Activated T-cell treated with anti-CD3 and anti-CD28 coated beads, Interleukin-2, amount 50 U/mL, for 24 hours (primary cell): ENCODE data around the gene LAIR1.
"Not testable (repeated sequence)": the region's sequence is repeated elsewhere in the genome, so short reads cannot be mapped to it uniquely, and the experiment has no call there.

Source experiments
- DNase-seq: peaks from one replicate; pipeline ENCODE4 v3.0.0-alpha.2; 2020
- H3K27ac Mint-ChIP-seq: 2 replicates; pipeline ENCODE4 v1.8.0; 2020; ENCODE audit warnings: mild to moderate bottlenecking, mixed read lengths
- H3K27me3 Mint-ChIP-seq: 2 replicates; pipeline ENCODE4 v1.8.0; 2020; ENCODE audit warnings: mixed read lengths
- H3K36me3 Mint-ChIP-seq: 2 replicates; pipeline ENCODE4 v1.8.0; 2020; ENCODE audit warnings: low read depth, mixed read lengths
- H3K4me1 Mint-ChIP-seq: 2 replicates; pipeline ENCODE4 v1.8.0; 2020; ENCODE audit warnings: low read depth, mixed read lengths
- H3K4me3 Mint-ChIP-seq: 2 replicates; pipeline ENCODE4 v1.8.0; 2020; ENCODE audit warnings: mild to moderate bottlenecking, moderate library complexity, mixed read lengths
- H3K9me3 Mint-ChIP-seq: 2 replicates; pipeline ENCODE4 v1.8.0; 2020; ENCODE audit warnings: mixed read lengths

LAIR1 gene

GRCh38 chr19:54341295-54341694 is 23.4 kb downstream of the LAIR1 start:
- Mint-ChIP-seq H3K4me1 (no peaks in the 10 kb centered on the region), H3K27me3 (peaks cover 10% of the 10 kb centered on the region)
- no peak for DNase-seq

GRCh38 chr19:54339646-54340358 is 24.9 kb downstream of the LAIR1 start:
- Mint-ChIP-seq H3K4me3 (no peak overlapping the region), H3K9me3 (no peaks in the 10 kb centered on the region), H3K27ac (no peak overlapping the region), H3K36me3 (no peaks in the 10 kb centered on the region), H3K27me3 (peaks cover 10% of the 10 kb centered on the region), H3K4me1 (no peaks in the 10 kb centered on the region)
- no peak for DNase-seq

More at GRCh38 chr19:54341295-54341694, 23.4 kb downstream of the LAIR1 start:
- H3K36me3 Mint-ChIP-seq = no peaks in the 10 kb centered on the region
- no peaks in the 10 kb centered on the region for H3K9me3 Mint-ChIP-seq
- H3K27ac Mint-ChIP-seq = no peak overlapping the region
- H3K4me3 Mint-ChIP-seq = no peak overlapping the region

- Mint-ChIP-seq H3K36me3 (no peaks in the 10 kb centered on the region), H3K27me3 (peaks cover 10% of the 10 kb centered on the region), H3K4me1 (no peaks in the 10 kb centered on the region), H3K27ac (no peak overlapping the region), H3K4me3 (no peak overlapping the region), H3K9me3 (no peaks in the 10 kb centered on the region)
- no peak for DNase-seq
Observed at GRCh38 chr19:54338521-54338920, 26.2 kb downstream of the LAIR1 start.

DNA sequence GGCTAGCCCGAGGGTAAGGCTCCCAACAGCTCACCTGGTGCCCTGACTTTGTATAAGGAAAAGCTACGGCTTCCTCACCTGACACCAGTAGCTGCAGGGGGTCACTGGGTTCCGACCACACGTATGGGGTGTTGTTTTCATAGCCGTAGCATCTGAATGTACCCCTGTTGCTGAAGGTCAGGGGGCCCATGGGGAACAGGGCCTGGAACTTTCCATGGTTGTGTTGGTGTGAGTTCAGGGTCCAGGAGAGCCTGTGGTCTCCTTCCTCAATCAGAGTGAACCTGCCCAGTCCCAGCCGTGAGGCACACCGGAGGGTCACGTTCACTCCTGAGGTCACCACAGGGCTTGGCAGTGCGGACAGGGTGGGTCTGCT is 26.9 kb downstream of the LAIR1 start:
- no peaks in the 10 kb centered on the region for H3K36me3 Mint-ChIP-seq
- no peaks in the 10 kb centered on the region for H3K4me1 Mint-ChIP-seq
- H3K27me3 Mint-ChIP-seq = peaks cover 10% of the 10 kb centered on the region
- H3K4me3 Mint-ChIP-seq = no peak overlapping the region
- no peak for DNase-seq
- H3K27ac Mint-ChIP-seq = no peak overlapping the region
- no peaks in the 10 kb centered on the region for H3K9me3 Mint-ChIP-seq

DNA sequence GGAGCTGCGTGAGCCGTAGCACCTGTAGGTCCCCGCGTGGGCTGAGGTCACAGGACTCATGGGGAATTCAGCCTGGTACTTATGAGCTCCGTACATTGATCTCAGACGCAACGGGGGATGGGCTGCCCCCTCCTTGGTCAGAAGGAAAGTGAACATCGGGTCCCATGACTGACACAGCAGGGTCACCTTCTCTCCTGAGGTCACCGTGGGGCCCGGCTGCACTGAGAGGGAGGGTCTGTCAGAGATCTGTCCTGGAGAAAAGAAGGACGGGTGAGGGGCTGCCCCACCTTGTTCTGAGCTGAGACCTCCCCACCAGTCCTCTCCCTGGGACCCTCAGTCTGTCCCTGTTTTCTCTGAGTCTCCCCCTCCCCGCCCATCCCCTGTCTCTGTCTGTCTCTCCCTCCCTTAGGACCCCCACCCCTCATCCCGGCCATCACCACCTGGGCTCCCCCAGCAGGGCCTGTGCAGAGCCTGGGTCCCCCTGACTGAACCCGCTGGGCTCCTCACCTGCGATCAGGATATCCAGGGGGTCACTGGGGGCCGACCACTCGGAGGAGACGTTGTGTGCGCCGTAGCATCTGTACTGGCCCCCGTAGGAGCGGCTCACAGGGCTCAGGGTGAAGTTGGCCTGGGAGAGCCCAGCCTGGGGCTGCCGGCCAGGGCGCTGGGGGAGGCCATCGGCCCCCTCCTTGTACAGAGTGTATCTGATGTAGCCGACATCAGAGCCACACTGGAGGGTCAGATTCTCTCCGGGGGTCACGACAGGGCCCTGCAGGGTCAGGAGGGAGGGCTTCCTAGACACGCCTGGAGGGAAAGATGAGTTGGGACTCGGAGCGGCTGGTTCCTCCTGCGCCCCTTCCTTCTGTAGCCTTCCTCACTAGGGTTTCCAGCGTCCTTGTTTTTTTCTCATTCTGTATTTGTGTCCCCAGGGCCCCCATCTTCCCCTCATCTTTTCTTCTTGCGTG is 27.6 kb downstream of the LAIR1 start:
- peaks cover 10% of the 10 kb centered on the region for H3K27me3 Mint-ChIP-seq
- H3K4me1 Mint-ChIP-seq = no peaks in the 10 kb centered on the region
- DNase-seq = no peak
- H3K27ac Mint-ChIP-seq = no peak overlapping the region
- H3K36me3 Mint-ChIP-seq = no peaks in the 10 kb centered on the region
- H3K9me3 Mint-ChIP-seq = no peaks in the 10 kb centered on the region
- no peak overlapping the region for H3K4me3 Mint-ChIP-seq

GRCh38 chr19:54335979-54336892 is 28.5 kb downstream of the LAIR1 start:
- no peak for DNase-seq
- Mint-ChIP-seq H3K36me3 (no peaks in the 10 kb centered on the region), H3K9me3 (no peaks in the 10 kb centered on the region), H3K4me3 (no peak overlapping the region), H3K4me1 (no peaks in the 10 kb centered on the region), H3K27me3 (peaks cover 10% of the 10 kb centered on the region), H3K27ac (no peak overlapping the region)

DNA sequence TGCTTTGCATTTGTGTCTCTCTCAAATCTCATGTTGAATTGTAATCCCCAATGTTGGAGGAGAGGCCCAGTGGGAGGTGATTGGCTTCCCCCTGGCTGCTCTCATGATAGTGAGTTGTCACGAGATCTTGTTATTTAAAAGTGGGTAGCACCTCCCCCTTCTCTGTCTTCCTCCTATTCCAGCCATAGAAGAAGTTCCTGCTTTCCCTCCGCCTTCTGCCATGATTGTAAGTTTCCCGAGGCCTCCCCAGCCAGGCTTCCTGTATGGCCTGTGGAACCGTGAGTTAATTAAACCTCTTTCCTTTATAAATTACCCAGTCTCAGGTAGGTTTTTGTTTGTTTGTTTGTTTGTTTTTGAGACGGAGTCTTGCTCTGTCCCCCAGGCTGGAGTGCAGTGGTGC is 29.6 kb downstream of the LAIR1 start:
- H3K4me1 Mint-ChIP-seq = no peaks in the 10 kb centered on the region
- H3K27ac Mint-ChIP-seq = no peak overlapping the region
- no peak overlapping the region for H3K4me3 Mint-ChIP-seq
- no peaks in the 10 kb centered on the region for H3K36me3 Mint-ChIP-seq
- peaks cover 10% of the 10 kb centered on the region for H3K27me3 Mint-ChIP-seq
- no peak for DNase-seq
- no peaks in the 10 kb centered on the region for H3K9me3 Mint-ChIP-seq

DNA sequence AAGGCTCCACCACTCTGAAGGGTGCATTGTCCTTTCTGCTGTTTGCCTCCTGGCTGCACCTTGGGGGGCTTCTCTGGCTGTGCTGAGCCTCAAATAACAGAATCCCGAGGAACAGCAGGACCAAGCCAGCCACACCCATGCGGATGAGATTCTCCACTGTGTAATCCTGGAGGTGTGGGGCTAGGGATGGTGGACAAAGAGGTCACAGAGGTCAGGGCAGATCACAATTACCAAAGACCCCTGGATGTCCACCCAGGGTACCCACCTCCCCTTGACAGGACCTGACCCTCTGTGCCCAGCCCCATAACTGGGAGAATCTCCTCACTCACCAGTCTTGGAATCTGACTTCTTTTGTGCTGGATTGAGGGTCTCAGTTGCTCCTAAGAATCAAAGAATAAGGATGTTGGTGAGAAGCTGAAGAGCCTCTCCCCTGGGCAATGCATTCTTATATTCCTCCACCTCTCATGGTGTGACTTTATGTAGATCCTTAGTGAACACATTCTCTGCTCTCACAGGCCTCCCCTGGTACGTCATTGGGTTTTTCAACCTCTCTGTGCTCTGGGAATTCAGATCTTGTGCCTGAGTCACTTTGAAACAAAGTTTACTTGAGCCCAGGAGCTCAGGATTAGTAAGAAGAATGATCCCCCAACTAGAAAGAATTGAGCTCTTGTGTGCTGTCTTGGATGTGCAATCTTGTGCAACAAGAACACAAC is 31.0 kb downstream of the LAIR1 start:
- Mint-ChIP-seq H3K36me3 (no peaks in the 10 kb centered on the region), H3K27ac (no peak overlapping the region)

DNA sequence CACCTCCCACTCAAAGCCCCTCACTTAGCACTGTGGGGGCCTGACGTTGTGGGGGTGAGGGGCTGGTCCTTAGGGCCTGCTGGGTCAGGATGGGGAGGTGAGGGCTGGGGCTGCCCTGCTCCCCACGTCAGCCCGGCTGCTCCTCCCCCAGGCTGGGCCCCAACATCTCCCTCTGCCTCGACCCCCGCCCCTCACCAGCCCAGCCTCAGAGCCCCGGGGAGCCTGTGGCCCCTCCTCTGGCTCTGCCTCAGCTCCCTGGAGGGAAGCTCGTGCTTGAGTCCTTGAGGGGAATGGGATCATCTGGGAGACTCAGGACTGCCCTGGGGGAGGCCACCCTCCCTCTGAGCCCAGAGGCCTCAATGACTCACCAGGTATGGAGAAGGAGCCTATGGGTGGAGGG is 32.6 kb downstream of the LAIR1 start:
- peaks cover 4% of the 10 kb centered on the region for H3K9me3 Mint-ChIP-seq
- no peak overlapping the region for H3K4me3 Mint-ChIP-seq
- H3K36me3 Mint-ChIP-seq = no peaks in the 10 kb centered on the region
- H3K4me1 Mint-ChIP-seq = peaks cover 16% of the 10 kb centered on the region
- no peak for DNase-seq
- H3K27me3 Mint-ChIP-seq = no peaks in the 10 kb centered on the region
- no peak overlapping the region for H3K27ac Mint-ChIP-seq

More for the DNA sequence above, 31.0 kb downstream of the LAIR1 start:
- H3K27me3 Mint-ChIP-seq = peaks cover 4% of the 10 kb centered on the region
- DNase-seq = no peak
- peaks cover 1% of the 10 kb centered on the region for H3K9me3 Mint-ChIP-seq
- peaks cover 3% of the 10 kb centered on the region for H3K4me1 Mint-ChIP-seq
- H3K4me3 Mint-ChIP-seq = no peak overlapping the region

- H3K27me3 Mint-ChIP-seq = no peaks in the 10 kb centered on the region
- no peak overlapping the region for H3K27ac Mint-ChIP-seq
- H3K4me1 Mint-ChIP-seq = peaks cover 21% of the 10 kb centered on the region
- peaks cover 4% of the 10 kb centered on the region for H3K9me3 Mint-ChIP-seq
- H3K4me3 Mint-ChIP-seq = no peak overlapping the region
- H3K36me3 Mint-ChIP-seq = no peaks in the 10 kb centered on the region
- DNase-seq = no peak
Observed at GRCh38 chr19:54331626-54332025, 33.1 kb downstream of the LAIR1 start.

DNA sequence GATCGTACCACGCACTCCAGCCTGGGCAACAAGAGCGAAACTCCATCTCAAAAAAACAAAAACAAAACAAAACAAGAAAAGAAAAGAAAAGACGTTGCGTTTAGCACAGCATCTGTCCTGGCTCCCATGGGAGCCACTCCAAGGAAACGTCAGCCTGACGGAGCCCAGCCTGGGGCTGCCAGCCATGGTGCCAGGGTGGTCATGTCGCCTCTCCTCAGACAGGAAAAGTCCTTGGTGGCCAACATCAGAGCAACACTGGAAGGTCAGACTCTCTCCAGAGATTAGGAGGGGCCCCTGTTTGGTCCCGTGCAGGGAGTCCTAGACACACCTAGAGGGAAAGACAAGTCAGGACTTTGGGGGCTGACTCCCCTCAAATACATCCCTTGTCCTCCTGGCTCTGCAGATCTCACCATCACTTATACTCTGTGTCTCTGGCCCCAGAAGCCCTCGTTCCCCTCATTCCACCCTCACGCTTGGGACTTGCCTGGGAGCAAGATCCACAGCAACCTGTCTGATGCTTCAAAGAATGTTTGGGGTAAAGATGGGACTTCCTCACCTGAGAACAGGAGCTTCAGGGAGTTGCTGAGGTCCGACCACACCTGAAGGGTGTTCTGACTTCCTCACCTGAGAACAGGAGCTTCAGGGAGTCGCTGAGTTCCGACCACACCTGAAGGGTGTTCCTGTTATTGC is 35.1 kb downstream of the LAIR1 start:
- Mint-ChIP-seq H3K36me3 (no peaks in the 10 kb centered on the region), H3K27ac (no peak overlapping the region), H3K4me3 (no peak overlapping the region), H3K27me3 (peaks cover 5% of the 10 kb centered on the region), H3K9me3 (peaks cover 4% of the 10 kb centered on the region), H3K4me1 (peaks cover 26% of the 10 kb centered on the region)
- no peak for DNase-seq

- peaks cover 26% of the 10 kb centered on the region for H3K4me1 Mint-ChIP-seq
- not testable (repeated sequence) for DNase-seq, H3K27ac Mint-ChIP-seq, H3K4me3 Mint-ChIP-seq, H3K36me3 Mint-ChIP-seq, H3K9me3 Mint-ChIP-seq, H3K27me3 Mint-ChIP-seq
Observed at GRCh38 chr19:54328781-54329180, 36.0 kb downstream of the LAIR1 start.

GRCh38 chr19:54325631-54326030 is 39.1 kb downstream of the LAIR1 start:
- no peak overlapping the region for H3K4me3 Mint-ChIP-seq
- H3K27ac Mint-ChIP-seq = no peak overlapping the region
- H3K9me3 Mint-ChIP-seq = peaks cover 4% of the 10 kb centered on the region
- peaks cover 26% of the 10 kb centered on the region for H3K4me1 Mint-ChIP-seq
- no peak for DNase-seq
- no peaks in the 10 kb centered on the region for H3K36me3 Mint-ChIP-seq
- peaks cover 13% of the 10 kb centered on the region for H3K27me3 Mint-ChIP-seq
